Ovary (tissue), 9 donors: ENCODE results near the gene BCL6B. TPM values are rescaled to one million over a fixed set of nuclear protein-coding genes. Genes with fewer than 3 reads are reported as not detected.

Experiments
- DNase-seq, 5 donors: peaks; one replicate each; pipeline ENCODE4 v3.0.0-alpha.2; 2019 to 2020
- H3K27ac ChIP-seq, 2 donors: fragments of 200-600 bp; one replicate each; pipeline versions ENCODE4 v1.5.1 to v1.8.0; 2019 to 2022
- H3K27me3 ChIP-seq: fragments of 200-600 bp; one replicate; pipeline ENCODE4 v1.8.0; 2022
- H3K36me3 ChIP-seq: fragments of 200-600 bp; sonication (generic); one replicate; pipeline ENCODE4 v1.5.1; 2019
- H3K4me1 ChIP-seq: one replicate; pipeline ENCODE4 v1.8.1; 2013; ENCODE audit warnings: mild to moderate bottlenecking, moderate library complexity; ENCODE audit not compliant: insufficient read depth
- H3K4me3 ChIP-seq: fragments of 200-600 bp; sonication (generic); one replicate; pipeline ENCODE4 v1.5.1; 2017
- H3K9me3 ChIP-seq, 2 donors: fragments of 200-600 bp in 1 of 2; sonication (generic) in 1 of 2; one replicate each; pipeline versions ENCODE4 v1.5.1 to v1.8.1; 2013 to 2019; ENCODE audit warnings: mild to moderate bottlenecking in 1 of 2, moderate library complexity in 1 of 2
- CTCF ChIP-seq, 3 donors: fragments of 450-650 bp in 2 of 3; fragments of 200-600 bp in 1 of 3; IDR thresholded peaks; one replicate each; pipeline versions ENCODE4 v1.5.1 to v1.8.0; 2016 to 2022; ENCODE audit warnings: antibody characterized with exemption in 3 of 3, mild to moderate bottlenecking in 1 of 3
- EP300 ChIP-seq: sonication (generic); formaldehyde crosslinking; IDR thresholded peaks from one replicate; pipeline ENCODE4 v1.6.1; 2017; ENCODE audit warnings: antibody characterized with exemption
- POLR2A ChIP-seq: fragments of 450-650 bp; IDR thresholded peaks from one replicate; pipeline ENCODE4 v1.6.1; 2017; ENCODE audit warnings: antibody characterized with exemption, mild to moderate bottlenecking, moderate library complexity
- WGBS, 3 donors: extraction: QIAGEN DNeasy Blood & Tissue Kit in 1 of 3; methylation state at CpG; one replicate each; pipeline versions ENCODE4 v1.1.5 to v1.1.7; 2013 to 2017; 5-methylcytosine and 5-hydroxymethylcytosine counted together
- intact Hi-C, 4 donors: fragments of 100-400 bp; cut with DNase I; formaldehyde crosslinking; loops; one replicate each; pipeline versions ENCODE4 v1.11.0 to v1.15.1; 2022 to 2023
- polyA plus RNA-seq, 2 donors: library from polyadenylated mRNA; stranded (reverse); fragments of 200-250 nt in 1 of 2; fragments of 350-450 nt in 1 of 2; fragmentation: Illumina TruSeq in 1 of 2; extraction: RNeasy Lipid Tissue Mini Kit (QIAGEN cat#74804) in 1 of 2; gene quantifications; one replicate each; pipeline ENCODE4 v1.2.3, GENCODE V29; 2013 to 2014
- total RNA-seq, 7 donors: library from RNA; depleted of rRNA in 2 of 7; stranded (reverse); fragments of >200 nt in 2 of 7; fragmentation: NEBNext Ultra II Directional in 3 of 7; extraction: Animal tissue kit (Norgen Biotek cat#: 25700) in 3 of 7; gene quantifications; one replicate each; pipeline versions ENCODE4 v1.1.0 to v1.2.4, GENCODE V29; 2016 to 2023
- donor health status: DM: no; HTN: no; CAD: no; lungs with moderate emphysema.
- donor health status: DM: no; HTN: no; CAD: no.
- donor health status: Bipolar disorder and iron deficiency.
- donor health status: DM: yes; HTN: yes; CAD: no.
- donor health status: DM: no; HTN: no; CAD: no.
- donor health status: DM: yes; HTN: yes; CAD: no.

The BCL6B gene
- total and polyA plus RNA-seq, 9 donors = 0.46 to 13.9 (median 4.8) TPM

GRCh38 chr17:7042501-7043181 is 19.8 kb downstream of the BCL6B start:
- H3K9me3 ChIP-seq = no peaks in the 10 kb centered on the region
- no peak overlapping the region for H3K27ac ChIP-seq
- H3K4me3 ChIP-seq = peak overlapping the region; percentile 13
- 4 to 9% (median 6%) methylated on average over 52 to 53 of the region's 53 CpGs for WGBS, 3 donors
- TF ChIP-seq POLR2A = no peak
- TF ChIP-seq CTCF (IDR thresholded peaks at IDR 0.05) = no peak
- TF ChIP-seq EP300 = no peak
- intact Hi-C loops = loop anchor here in 2 of 4 donors (5.0 to 10.0 kb wide), 2 partner anchors 132 to 250 kb away; partner anchors contain the start of genes ASGR1 (in 1 of the 2) and YBX2 (in 1 of the 2)
- DNase-seq = peak in 1 of 5 donors; percentile 60
- no peaks in the 10 kb centered on the region for H3K36me3 ChIP-seq
- H3K4me1 ChIP-seq = peaks cover 17% of the 10 kb centered on the region
- peaks cover 4% of the 10 kb centered on the region for H3K27me3 ChIP-seq

- TF ChIP-seq POLR2A = no peak
- no peak for TF ChIP-seq EP300
- no peak for TF ChIP-seq CTCF (IDR thresholded peaks at IDR 0.05)
- H3K27me3 ChIP-seq = peaks cover 4% of the 10 kb centered on the region
- H3K27ac ChIP-seq = no peak overlapping the region
- peaks cover 17% of the 10 kb centered on the region for H3K4me1 ChIP-seq
- intact Hi-C loops = loop anchor here in 2 of 4 donors (5.0 to 10.0 kb wide), 2 partner anchors 132 to 249 kb away; partner anchors contain the start of genes ASGR1 (in 1 of the 2) and YBX2 (in 1 of the 2)
- H3K4me3 ChIP-seq = peak overlapping the region; percentile 26
- no peaks in the 10 kb centered on the region for H3K9me3 ChIP-seq
- 1 to 3% (median 3%) methylated on average over 21 of the region's 21 CpGs for whole genome bisulfite sequencing, 3 donors
- no peaks in the 10 kb centered on the region for H3K36me3 ChIP-seq
- peak in 1 of 5 donors; percentile 34 for DNase-seq
These were observed 20.3 kb downstream of the BCL6B start for GRCh38 chr17:7043182-7043496.

- Histone ChIP-seq H3K9me3 (no peaks in the 10 kb centered on the region), H3K36me3 (no peaks in the 10 kb centered on the region), H3K4me3 (peak within 1 kb of the TSS; percentile 26), H3K27ac (no peak within 1 kb of the TSS), H3K4me1 (peaks cover 17% of the 10 kb centered on the region), H3K27me3 (peaks cover 4% of the 10 kb centered on the region)
- TF ChIP-seq EP300 (no peak), CTCF (IDR thresholded peaks at IDR 0.05) (no peak), POLR2A (no peak)
- peak in 4 of 5 donors; percentile 42 to 74 (median 53) for DNase-seq
- intact Hi-C loops = loop anchor here in 3 of 4 donors (2.0 to 10.0 kb wide), 4 partner anchors 93 to 253 kb away; partner anchors contain the start of genes ASGR1 (in 1 of the 3) and YBX2 (in 1 of the 3)
- WGBS, 3 donors = 2 to 3% (median 3%) methylated on average over 44 to 58 of the region's 58 CpGs
These were observed 20.8 kb downstream of the BCL6B start, which contains the start of gene SLC16A11 for GRCh38 chr17:7043497-7044198. Gene SLC16A11 (minus strand): TSS chr17:7044092. CDS start chr17:7043513, 579 bp downstream.

- Histone ChIP-seq H3K36me3 (no peaks in the 10 kb centered on the region), H3K4me1 (peaks cover 17% of the 10 kb centered on the region), H3K27ac (no peak overlapping the region), H3K27me3 (peaks cover 4% of the 10 kb centered on the region), H3K4me3 (no peak overlapping the region), H3K9me3 (no peaks in the 10 kb centered on the region)
- intact Hi-C loops = loop anchor here in 3 of 4 donors (2.0 to 10.0 kb wide), 4 partner anchors 91 to 251 kb away; partner anchors contain the start of gene ASGR1 (in 1 of the 3)
- no peak for TF ChIP-seq EP300
- TF ChIP-seq POLR2A = no peak
- TF ChIP-seq CTCF (IDR thresholded peaks at IDR 0.05) = peak; percentile 50 to 84 (median 81)
- 20 to 32% (median 29%) methylated on average over 5 of the region's 5 CpGs for WGBS, 3 donors
- peak in 1 of 5 donors; percentile 53 for DNase-seq
These were observed 22.8 kb downstream of the BCL6B start for GRCh38 chr17:7045492-7046126.
